Globus pallidus (tissue), 1 donor: Measurements from ENCODE around the gene GAB3.
"Not testable (repeated sequence)": the region's sequence is repeated elsewhere in the genome, so short reads cannot be mapped to it uniquely, and the experiment has no call there.

Source experiments
- DNase-seq: peaks from one replicate; pipeline ENCODE4 v3.0.0-alpha.2; 2015; ENCODE audit warnings: low spot score

The GAB3 gene

DNA sequence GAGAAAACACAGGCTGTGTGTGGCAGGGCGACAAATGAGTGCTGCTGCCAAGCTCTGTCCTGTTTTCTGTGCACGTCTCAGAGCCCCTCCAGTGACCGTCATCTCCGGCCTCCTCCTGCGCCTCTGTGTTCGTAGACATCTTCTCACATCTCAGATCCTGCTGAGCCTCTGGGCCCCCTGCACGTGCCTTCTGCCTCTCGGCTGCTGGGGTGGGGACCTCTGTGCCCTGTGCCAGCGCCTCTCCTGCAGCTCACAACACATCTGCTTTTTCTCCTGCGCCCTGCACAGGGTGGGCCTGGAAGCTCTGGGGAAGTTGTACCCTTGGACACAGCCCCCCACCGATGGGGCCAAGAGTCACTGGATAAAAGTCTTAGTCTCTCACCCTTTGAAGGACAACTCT, 95.1 kb downstream of the GAB3 start:
- DNase-seq = no peak

DNA sequence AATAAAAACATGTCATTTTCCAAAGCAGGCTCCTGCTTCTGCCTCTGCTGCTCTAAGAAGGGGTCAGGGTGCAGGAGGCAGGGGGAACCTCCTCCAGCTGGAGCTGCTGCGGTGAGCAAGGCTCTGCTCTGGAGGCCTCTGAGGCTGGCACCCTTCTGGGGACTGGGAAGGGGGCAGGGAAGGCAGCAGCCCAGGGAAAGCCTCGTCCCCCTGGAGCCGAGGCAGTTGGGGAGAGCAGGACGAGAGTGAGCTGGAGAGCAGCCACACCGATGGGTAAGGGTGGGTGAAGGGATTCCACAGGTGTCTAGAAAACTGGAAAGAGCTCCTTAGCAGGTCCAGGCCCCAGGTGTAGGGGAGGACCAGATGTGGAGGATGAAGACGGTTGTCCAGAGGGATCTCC, 95.5 kb downstream of the GAB3 start:
- no peak for DNase-seq

DNA sequence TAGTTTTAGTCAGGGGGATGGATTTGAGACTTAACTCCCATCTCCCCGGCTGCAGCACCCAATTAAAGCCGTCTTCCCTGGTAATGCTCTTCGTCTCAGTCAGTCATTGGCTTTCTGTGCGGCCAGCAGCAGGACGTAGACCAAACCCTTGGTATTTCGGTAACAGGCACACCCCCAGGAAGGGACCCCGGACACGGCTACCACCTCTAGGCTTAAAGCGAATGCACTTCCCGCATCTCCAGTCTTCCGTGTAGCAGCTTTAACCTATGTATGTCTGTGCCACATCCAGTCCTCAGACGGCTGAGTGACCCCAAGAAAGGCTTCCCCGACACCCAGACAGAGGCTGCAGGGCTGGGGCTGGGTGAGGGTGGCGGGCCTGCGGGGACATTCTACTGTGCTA, 96.0 kb downstream of the GAB3 start:
- DNase-seq = no peak

DNA sequence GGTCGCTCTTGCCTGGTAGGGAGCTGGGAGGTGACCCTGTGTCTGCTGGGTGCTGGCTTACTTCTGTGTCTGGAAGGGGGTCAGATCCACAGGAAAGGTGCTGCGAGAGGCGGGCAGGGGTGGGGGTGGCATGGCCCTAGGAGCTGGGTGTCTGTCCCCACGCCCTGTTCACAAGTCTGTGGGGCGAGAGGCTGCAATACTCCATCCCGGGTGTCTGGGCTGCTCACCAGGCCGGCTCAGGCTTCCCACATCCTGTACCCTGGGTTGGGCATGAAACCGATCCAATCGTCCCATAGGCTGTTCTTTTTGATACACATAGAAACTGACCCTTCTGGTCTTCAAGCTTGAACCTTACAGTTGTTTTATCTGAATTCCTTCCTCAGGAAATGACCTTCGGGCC, 96.5 kb downstream of the GAB3 start:
- no peak for DNase-seq

DNA sequence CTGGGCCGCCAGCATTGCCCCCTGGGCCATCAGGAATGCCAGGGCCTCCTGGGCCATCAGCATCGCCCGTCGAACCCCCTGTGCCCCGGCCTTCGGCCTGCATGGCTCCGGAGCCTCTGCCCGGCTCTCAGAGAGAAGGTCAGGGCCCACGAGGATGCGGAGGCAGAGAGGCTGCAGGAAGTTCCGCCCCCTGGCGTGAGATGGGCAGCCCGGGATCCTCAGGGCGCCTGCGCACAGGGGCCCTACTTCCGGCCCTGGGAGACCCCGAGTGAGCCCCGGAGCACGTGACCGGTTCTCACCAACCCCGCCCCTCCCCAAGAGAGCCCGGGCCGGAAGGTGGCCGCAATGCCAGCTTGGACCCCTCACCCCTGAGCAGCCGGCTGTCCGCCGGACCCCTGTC, 97.5 kb downstream of the GAB3 start, which contains the start of gene CTAG2:
TSS of gene CTAG2 (minus strand) at position 167 of the 400 bp plus-strand sequence. CDS start at position 103, 64 bp downstream.
- DNase-seq = not testable (repeated sequence)

DNA sequence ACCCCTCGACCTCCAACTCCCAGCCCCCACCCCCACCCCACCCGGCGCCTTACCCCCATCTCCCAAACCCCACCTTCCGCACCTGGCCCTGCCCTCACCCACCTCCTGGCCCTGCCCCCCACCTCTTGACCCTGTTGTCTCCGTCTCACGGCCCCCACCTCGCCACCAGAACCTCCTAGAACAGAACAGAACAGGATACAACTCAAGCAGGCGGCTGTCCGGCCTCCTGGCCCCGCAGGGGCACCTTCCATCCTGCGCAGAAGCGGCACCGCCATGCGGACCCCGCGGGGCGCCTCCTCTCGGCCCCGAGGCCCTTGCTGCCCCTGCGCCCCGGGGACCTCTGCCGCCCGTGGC, 97.9 kb downstream of the GAB3 start:
- DNase-seq = no peak

DNA sequence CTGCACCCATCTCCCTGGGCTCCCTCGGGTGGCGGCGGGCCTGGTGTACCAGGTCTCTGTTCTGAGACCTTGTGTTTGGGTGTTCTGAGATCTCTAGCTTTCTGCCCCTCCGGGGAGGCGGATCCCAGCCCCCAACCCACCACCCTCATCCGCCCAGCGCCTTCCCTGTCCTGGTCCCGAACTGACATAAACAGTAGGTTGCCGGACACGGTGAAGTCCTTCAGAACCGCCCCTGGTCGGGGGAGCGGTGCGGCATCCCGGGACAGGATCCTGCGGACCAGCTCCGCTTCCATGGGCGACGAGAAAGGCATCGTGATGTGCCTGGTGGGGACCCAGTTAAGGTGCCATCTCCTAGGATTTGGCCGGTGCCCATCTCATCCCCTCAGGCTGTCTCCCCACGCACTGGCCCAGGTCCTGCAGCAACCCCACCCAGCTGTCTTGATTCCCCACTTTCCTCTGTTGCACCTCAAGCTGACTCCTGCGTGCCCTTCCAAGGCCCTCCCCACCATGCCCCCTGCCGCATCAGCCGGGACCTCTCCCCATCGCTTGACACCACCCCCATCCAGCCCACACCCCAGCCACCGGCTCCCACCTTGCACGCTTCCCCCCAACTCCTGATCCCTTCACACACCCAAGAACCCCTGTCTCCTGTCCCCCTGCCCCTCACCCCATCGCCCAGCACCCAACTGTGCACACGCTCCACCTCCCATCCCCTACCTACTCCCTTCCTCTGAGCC, 98.4 kb downstream of the GAB3 start:
- DNase-seq = no peak

DNA sequence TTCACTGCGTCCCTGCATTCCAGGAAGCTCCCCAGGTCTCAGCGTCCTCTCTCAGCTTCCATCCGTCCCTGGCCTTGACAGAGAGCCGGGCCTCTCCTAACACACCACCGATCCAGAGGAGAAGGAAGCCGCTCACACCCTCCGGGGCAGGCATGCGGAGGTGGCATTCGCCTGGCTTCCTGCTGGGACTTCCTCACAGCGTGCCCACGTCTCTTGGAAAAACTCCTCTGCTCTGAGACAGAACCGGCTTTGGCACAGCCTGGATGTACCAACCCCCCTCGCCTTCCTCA, 100.7 kb downstream of the GAB3 start:
- DNase-seq = no peak

DNA sequence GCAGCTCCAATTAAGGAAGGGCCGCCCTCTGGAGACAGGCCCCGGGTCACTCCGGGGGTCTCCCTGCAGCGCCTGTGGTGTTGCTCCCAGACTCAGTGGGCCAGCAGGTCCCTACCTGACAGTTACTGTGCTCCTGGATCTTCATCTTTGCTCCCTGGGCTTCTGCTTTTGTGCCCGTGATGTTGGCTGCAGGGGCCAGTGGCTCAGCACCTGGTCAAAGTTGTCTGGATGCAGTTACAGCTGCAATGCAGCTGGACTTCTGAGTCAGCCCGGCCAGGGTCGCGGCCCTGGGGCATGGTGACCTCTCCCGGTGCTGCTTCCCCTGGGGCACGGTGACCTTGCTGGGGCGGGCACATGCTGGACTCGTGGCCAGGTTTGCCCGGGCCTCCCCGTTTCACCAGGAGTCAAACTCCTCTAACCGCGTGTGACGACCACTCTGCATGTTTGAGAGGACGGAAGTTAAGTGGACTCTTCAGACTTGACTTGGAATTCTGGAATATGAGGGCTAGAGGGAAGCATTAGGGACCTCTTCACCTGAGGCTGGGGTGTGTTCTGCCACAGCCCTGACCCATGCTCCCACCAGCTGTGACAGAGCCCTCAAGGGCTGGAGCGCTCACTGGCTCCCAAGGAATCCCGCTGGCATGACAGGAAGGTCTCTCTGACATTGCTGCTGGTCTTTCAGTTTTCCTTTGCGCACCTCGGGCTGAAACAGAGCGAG, 101.2 kb downstream of the GAB3 start:
- no peak for DNase-seq

DNA sequence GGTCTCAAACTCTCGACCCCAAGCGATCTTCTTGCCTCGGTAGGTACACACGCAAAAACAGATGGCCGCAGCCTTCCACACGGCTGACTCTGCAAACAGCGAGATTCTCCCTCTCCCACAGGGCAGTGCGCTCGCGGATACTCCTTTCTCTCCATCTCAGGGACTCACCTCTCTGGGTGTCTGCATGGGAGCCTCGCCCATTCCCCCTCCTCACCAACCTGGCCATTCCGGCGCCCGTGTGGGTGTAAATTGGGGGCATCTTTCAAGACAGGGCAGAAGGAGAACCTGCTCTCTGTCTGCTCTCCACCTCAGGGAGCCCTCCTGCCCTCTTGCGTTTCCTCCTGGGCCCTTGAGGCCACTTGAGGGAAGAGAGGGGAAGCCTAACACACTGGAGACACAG, 101.9 kb downstream of the GAB3 start:
- no peak for DNase-seq

DNA sequence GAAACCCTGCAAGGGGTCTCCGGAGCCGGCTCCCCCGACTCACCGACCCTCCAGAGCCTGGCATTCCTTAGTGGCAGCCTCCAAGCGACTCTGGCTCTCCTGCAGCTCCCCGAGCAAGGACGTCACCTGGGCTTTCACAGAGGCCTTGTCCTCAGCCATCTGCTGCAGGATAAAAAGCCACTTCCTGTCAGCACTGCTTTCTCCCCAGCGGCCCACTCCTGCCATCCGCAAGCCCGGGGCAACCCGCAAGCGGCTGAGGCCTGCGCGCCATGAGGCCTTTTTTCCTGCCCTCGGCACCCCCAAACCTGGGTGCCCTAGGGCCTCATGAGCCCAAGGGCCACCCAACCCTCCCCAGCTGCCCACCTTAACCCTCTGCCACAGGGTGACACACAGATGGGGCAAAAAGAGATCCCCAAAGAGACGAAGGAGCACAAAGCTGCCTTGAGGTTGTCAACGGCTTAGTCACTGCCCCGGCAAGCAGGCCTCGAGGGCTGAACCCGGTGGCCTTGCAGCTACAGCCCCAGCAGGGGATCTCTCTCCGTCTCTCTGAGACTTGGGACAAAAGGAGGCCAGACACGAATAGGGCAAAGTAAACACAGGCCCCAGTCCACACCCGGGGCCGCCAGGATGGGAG, 105.0 kb downstream of the GAB3 start:
- DNase-seq = not testable (repeated sequence)

DNA sequence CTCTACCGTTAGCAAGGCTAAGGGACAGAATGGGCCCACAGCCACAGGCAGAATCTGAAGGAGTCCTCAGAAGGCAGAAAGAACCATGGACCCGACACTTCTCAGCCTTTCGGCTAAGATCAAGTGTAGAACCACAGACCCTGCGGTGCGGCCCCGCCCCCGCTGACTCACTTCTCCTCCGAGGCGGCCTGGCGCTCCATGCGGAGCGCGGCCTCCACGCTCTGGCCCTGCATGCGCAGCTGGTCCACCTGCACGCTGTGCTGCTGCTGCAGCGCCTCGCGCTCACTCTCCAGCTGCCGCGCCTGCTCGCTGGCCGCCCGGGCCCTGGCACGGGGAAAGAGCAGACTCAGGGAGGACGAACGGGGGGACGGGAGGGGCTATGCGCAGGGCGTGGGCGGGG, 107.2 kb downstream of the GAB3 start:
- not testable (repeated sequence) for DNase-seq

DNA sequence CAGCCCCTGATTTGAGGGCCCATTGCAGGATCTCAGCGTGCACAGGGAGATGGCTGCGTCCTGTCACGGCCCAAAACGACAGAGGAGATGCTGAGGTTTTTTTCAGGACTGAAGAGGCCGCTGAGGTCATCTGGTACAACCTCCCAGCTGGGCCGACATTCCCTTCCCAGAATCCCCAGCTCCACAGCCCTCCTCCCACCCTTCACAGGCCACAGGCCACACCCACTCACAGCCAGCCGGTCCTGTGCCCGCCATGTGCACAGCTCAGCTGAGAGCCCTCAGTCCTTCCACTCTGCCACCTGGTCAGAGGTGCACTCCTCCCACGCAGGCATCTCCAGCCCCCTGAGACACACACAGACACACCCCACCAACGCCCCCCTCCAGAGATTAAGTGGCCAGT, 109.1 kb downstream of the GAB3 start:
- DNase-seq = not testable (repeated sequence)

DNA sequence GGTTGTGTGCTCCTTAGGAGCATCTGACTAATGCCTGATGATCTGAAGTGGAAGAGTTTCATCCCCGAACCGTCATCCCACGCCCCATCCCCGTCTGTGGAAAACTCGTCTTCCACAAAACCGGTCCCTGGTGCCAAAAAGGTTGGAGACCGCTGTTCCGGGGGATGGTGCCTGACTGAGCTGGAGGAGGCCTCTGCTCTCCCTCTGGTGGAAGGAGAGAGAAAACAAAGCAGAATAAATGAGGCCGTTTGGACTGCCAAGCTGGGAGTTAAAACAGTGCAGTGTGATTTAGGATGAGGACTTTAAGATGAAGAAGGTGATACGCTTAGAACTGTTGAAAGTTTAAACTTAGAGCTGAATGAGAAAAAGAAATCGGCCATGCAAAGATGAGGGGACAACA, 117.2 kb downstream of the GAB3 start:
- not testable (repeated sequence) for DNase-seq

DNA sequence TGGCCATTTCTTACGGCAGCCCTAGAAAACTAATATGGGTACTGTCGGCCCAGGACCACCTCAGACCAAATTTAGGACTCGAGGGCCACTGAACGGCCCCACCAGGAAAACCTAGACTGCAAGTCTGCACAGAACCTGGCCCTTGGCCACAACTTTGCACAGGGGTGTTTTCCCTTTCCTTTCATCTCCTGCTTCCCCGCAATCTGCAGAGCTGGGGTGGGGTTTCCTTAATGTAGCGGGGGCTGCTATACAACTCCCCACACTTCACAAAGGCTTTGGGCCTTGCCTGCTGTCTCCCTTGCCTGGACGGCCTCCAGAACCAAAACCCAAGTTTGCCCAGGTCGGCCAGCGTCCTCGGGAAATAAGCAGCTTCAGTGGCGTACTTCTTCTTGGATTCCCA, 119.9 kb downstream of the GAB3 start:
- DNase-seq = not testable (repeated sequence)

DNA sequence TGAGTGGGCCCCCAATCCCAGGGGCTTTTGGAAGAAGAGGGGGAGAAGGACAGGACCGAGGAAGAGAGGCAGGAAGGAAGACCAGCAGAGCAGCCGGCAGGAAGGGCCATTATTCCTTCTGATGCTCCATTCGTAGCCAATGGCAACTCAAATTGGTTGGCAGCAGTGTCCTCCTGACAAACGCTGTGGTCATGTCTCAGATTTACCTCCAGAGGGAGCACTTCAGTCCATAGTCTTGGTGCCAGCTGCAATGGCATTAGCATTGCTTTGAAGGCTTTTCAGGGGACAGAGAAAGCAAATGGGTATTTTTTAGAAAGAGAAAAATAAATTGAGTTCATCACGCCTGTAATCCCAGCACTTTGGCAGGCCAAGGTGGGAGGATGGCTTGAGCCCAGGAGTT, 121.9 kb downstream of the GAB3 start:
- DNase-seq = not testable (repeated sequence)
